ENCODE measurements around the gene UBE2Z.

Gene UBE2Z
- long read RNA-seq, full-length matches to known transcripts = 14 of 23 reads
- long read RNA-seq, partial matches to known transcripts = 2 of 23 reads
- long read RNA-seq, other reads (novel, unspliced or antisense) = 7 of 23 reads

- no peaks in the 10 kb centered on the region for H3K27me3 ChIP-seq (ENCODE audit: insufficient read depth, poor library complexity, severe bottlenecking)
- DNase-seq (ENCODE audit: low read depth in 1 of 2, low spot score in 1 of 2) = peak; percentile 94 to 95
- TF ChIP-seq, protein P1, sequence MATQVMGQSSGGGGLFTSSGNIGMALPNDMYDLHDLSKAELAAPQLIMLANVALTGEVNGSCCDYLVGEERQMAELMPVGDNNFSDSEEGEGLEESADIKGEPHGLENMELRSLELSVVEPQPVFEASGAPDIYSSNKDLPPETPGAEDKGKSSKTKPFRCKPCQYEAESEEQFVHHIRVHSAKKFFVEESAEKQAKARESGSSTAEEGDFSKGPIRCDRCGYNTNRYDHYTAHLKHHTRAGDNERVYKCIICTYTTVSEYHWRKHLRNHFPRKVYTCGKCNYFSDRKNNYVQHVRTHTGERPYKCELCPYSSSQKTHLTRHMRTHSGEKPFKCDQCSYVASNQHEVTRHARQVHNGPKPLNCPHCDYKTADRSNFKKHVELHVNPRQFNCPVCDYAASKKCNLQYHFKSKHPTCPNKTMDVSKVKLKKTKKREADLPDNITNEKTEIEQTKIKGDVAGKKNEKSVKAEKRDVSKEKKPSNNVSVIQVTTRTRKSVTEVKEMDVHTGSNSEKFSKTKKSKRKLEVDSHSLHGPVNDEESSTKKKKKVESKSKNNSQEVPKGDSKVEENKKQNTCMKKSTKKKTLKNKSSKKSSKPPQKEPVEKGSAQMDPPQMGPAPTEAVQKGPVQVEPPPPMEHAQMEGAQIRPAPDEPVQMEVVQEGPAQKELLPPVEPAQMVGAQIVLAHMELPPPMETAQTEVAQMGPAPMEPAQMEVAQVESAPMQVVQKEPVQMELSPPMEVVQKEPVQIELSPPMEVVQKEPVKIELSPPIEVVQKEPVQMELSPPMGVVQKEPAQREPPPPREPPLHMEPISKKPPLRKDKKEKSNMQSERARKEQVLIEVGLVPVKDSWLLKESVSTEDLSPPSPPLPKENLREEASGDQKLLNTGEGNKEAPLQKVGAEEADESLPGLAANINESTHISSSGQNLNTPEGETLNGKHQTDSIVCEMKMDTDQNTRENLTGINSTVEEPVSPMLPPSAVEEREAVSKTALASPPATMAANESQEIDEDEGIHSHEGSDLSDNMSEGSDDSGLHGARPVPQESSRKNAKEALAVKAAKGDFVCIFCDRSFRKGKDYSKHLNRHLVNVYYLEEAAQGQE (IDR thresholded peaks at IDR 0.05; ENCODE audit: insufficient replicate concordance, low read depth) = peak; percentile 24
- TF ChIP-seq SPI1 (IDR thresholded peaks at IDR 0.05; ENCODE audit: borderline replicate concordance, low read depth) = 0 out of 2 replicates have a peak, but pooled peaks have one; percentile 11
- peak; percentile 95 for TF ChIP-seq POLR2AphosphoS5 (IDR thresholded peaks at IDR 0.05; ENCODE audit: low read depth)
- no peak for TF ChIP-seq GABPA (IDR thresholded peaks at IDR 0.05; ENCODE audit: low read depth)
- H3K4me3 ChIP-seq (replicated peaks; ENCODE audit: insufficient read depth, low read length) = peak within 1 kb of the TSS; percentile 87
- H3K27ac ChIP-seq (replicated peaks) = peak within 1 kb of the TSS; percentile 92
These were observed at the start of gene UBE2Z for GRCh38 chr17:48908047-48908843. Gene UBE2Z, plus strand, starts transcription at chr17:48908407. Its CDS starts 97 bp downstream, at chr17:48908504.

DNA sequence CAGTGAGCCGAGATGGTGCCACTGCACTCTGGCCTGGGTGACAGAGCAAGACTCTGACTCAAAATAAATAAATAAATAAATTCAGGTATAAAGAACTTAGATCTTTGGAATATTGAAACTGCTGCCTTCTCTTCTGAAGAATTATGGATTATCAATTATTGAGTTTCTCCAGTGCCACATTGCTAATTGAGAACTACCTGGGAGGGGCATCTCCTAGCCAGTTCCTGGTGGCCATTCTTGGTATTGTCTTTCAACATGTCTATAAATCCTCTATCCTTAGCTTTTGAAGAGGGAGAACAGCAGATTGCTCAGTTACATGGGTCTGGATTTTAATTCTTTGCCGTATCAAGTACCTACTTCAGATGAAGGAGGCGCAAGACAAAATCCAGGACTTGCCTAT lies 48.2 kb upstream of the UBE2Z start:
- no peak overlapping the region for H3K4me3 ChIP-seq (replicated peaks; ENCODE audit: insufficient read depth, low read length)
- DNase-seq (ENCODE audit: low read depth in 1 of 2, low spot score in 1 of 2) = no peak
- no peaks in the 10 kb centered on the region for H3K27me3 ChIP-seq (ENCODE audit: insufficient read depth, poor library complexity, severe bottlenecking)
- TF ChIP-seq POLR2AphosphoS5 (IDR thresholded peaks at IDR 0.05; ENCODE audit: low read depth) (no peak), SPI1 (IDR thresholded peaks at IDR 0.05; ENCODE audit: borderline replicate concordance, low read depth) (no peak), GABPA (IDR thresholded peaks at IDR 0.05; ENCODE audit: low read depth) (no peak)
- TF ChIP-seq, protein P1 (IDR thresholded peaks at IDR 0.05; ENCODE audit: insufficient replicate concordance, low read depth) = no peak
- TF ChIP-seq, protein P2, sequence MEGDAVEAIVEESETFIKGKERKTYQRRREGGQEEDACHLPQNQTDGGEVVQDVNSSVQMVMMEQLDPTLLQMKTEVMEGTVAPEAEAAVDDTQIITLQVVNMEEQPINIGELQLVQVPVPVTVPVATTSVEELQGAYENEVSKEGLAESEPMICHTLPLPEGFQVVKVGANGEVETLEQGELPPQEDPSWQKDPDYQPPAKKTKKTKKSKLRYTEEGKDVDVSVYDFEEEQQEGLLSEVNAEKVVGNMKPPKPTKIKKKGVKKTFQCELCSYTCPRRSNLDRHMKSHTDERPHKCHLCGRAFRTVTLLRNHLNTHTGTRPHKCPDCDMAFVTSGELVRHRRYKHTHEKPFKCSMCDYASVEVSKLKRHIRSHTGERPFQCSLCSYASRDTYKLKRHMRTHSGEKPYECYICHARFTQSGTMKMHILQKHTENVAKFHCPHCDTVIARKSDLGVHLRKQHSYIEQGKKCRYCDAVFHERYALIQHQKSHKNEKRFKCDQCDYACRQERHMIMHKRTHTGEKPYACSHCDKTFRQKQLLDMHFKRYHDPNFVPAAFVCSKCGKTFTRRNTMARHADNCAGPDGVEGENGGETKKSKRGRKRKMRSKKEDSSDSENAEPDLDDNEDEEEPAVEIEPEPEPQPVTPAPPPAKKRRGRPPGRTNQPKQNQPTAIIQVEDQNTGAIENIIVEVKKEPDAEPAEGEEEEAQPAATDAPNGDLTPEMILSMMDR (IDR thresholded peaks at IDR 0.05; ENCODE audit: insufficient read depth, low read length) = no peak
- H3K27ac ChIP-seq (replicated peaks) = no peak overlapping the region

GRCh38 chr17:48860456-48860855 lies 47.8 kb upstream of the UBE2Z start:
- Histone ChIP-seq H3K27ac (replicated peaks) (no peak overlapping the region), H3K27me3 (ENCODE audit: insufficient read depth, poor library complexity, severe bottlenecking) (no peaks in the 10 kb centered on the region), H3K4me3 (replicated peaks; ENCODE audit: insufficient read depth, low read length) (no peak overlapping the region)
- TF ChIP-seq POLR2AphosphoS5 (IDR thresholded peaks at IDR 0.05; ENCODE audit: low read depth) = no peak
- TF ChIP-seq, protein P2 (IDR thresholded peaks at IDR 0.05; ENCODE audit: insufficient read depth, low read length) = no peak
- TF ChIP-seq SPI1 (IDR thresholded peaks at IDR 0.05; ENCODE audit: borderline replicate concordance, low read depth) = no peak
- TF ChIP-seq GABPA (IDR thresholded peaks at IDR 0.05; ENCODE audit: low read depth) = no peak
- TF ChIP-seq, protein P1 (IDR thresholded peaks at IDR 0.05; ENCODE audit: insufficient replicate concordance, low read depth) = no peak
- no peak for DNase-seq (ENCODE audit: low read depth in 1 of 2, low spot score in 1 of 2)
